ENCODE data around the gene KIF20A.

KIF20A gene

GRCh38 chr5:138229387-138229786 lies 50.5 kb downstream of the KIF20A start:
- Histone ChIP-seq H3K23ac (ENCODE audit: low read length) (no peak overlapping the region), H3K79me2 (ENCODE audit: control insufficient read depth, insufficient read depth, low read length) (no peaks in the 10 kb centered on the region), H3K4me1 (ENCODE audit: control insufficient read depth, low read depth, low read length) (peaks cover 2% of the 10 kb centered on the region), H3K9ac (ENCODE audit: low read length) (no peak overlapping the region), H3K56ac (ENCODE audit: low read length) (no peak overlapping the region), H3K27me3 (ENCODE audit: insufficient read depth, low read length, poor library complexity) (no peaks in the 10 kb centered on the region), H3K36me3 (ENCODE audit: control insufficient read depth, insufficient read depth, low read length) (no peaks in the 10 kb centered on the region), H3K4me3 (ENCODE audit: low read length) (no peak overlapping the region), H4K8ac (ENCODE audit: low read depth, low read length) (no peak overlapping the region), H2BK5ac (ENCODE audit: low read length) (no peak overlapping the region), H3K18ac (ENCODE audit: low read length) (no peak overlapping the region), H3K79me1 (ENCODE audit: low read length) (no peaks in the 10 kb centered on the region), H3K27ac (ENCODE audit: low read depth, low read length) (no peak overlapping the region), H2AK5ac (ENCODE audit: low read length) (no peak overlapping the region), H3K4ac (ENCODE audit: low read depth, low read length) (no peak overlapping the region), H3K4me2 (ENCODE audit: low read length) (no peak overlapping the region), H2BK120ac (ENCODE audit: low read depth, low read length) (no peak overlapping the region), H4K5ac (ENCODE audit: low read length) (no peak overlapping the region), H2BK15ac (replicated peaks; ENCODE audit: low read depth) (no peak overlapping the region)
- no peak for DNase-seq
- WGBS (ENCODE audit: extremely low coverage, insufficient coverage, low lambda C conversion rate) = no CpG with 5 or more reads among the region's 6 CpGs

- Histone ChIP-seq H3K9ac (ENCODE audit: low read length) (no peak overlapping the region), H3K27me3 (ENCODE audit: insufficient read depth, low read length, poor library complexity) (no peaks in the 10 kb centered on the region), H3K79me2 (ENCODE audit: control insufficient read depth, insufficient read depth, low read length) (no peaks in the 10 kb centered on the region), H3K4me2 (ENCODE audit: low read length) (no peak overlapping the region), H3K27ac (ENCODE audit: low read depth, low read length) (no peak overlapping the region), H3K56ac (ENCODE audit: low read length) (no peak overlapping the region), H4K5ac (ENCODE audit: low read length) (no peak overlapping the region), H4K8ac (ENCODE audit: low read depth, low read length) (no peak overlapping the region), H3K36me3 (ENCODE audit: control insufficient read depth, insufficient read depth, low read length) (no peaks in the 10 kb centered on the region), H3K23ac (ENCODE audit: low read length) (no peak overlapping the region), H3K4me1 (ENCODE audit: control insufficient read depth, low read depth, low read length) (peaks cover 2% of the 10 kb centered on the region), H3K18ac (ENCODE audit: low read length) (no peak overlapping the region), H2BK120ac (ENCODE audit: low read depth, low read length) (no peak overlapping the region), H2AK5ac (ENCODE audit: low read length) (no peak overlapping the region), H2BK15ac (replicated peaks; ENCODE audit: low read depth) (no peak overlapping the region), H2BK5ac (ENCODE audit: low read length) (no peak overlapping the region), H3K4me3 (ENCODE audit: low read length) (no peak overlapping the region), H3K4ac (ENCODE audit: low read depth, low read length) (no peak overlapping the region), H3K79me1 (ENCODE audit: low read length) (no peaks in the 10 kb centered on the region)
- peak; percentile 96 for DNase-seq
These were observed 51.3 kb downstream of the KIF20A start for GRCh38 chr5:138230261-138230660.

GRCh38 chr5:138230981-138231589 lies 52.2 kb downstream of the KIF20A start:
- H3K4me2 ChIP-seq (ENCODE audit: low read length) = no peak overlapping the region
- no CpG with 5 or more reads among the region's 7 CpGs for WGBS (ENCODE audit: extremely low coverage, insufficient coverage, low lambda C conversion rate)
- H3K56ac ChIP-seq (ENCODE audit: low read length) = no peak overlapping the region
- H2AK5ac ChIP-seq (ENCODE audit: low read length) = no peak overlapping the region
- no peak overlapping the region for H3K9ac ChIP-seq (ENCODE audit: low read length)
- H4K8ac ChIP-seq (ENCODE audit: low read depth, low read length) = no peak overlapping the region
- H3K23ac ChIP-seq (ENCODE audit: low read length) = no peak overlapping the region
- no peak overlapping the region for H2BK120ac ChIP-seq (ENCODE audit: low read depth, low read length)
- no peaks in the 10 kb centered on the region for H3K79me1 ChIP-seq (ENCODE audit: low read length)
- no peak overlapping the region for H3K18ac ChIP-seq (ENCODE audit: low read length)
- H3K79me2 ChIP-seq (ENCODE audit: control insufficient read depth, insufficient read depth, low read length) = no peaks in the 10 kb centered on the region
- no peak overlapping the region for H3K4ac ChIP-seq (ENCODE audit: low read depth, low read length)
- H3K27me3 ChIP-seq (ENCODE audit: insufficient read depth, low read length, poor library complexity) = no peaks in the 10 kb centered on the region
- H3K27ac ChIP-seq (ENCODE audit: low read depth, low read length) = no peak overlapping the region
- H4K5ac ChIP-seq (ENCODE audit: low read length) = no peak overlapping the region
- peaks cover 2% of the 10 kb centered on the region for H3K4me1 ChIP-seq (ENCODE audit: control insufficient read depth, low read depth, low read length)
- peak; percentile 26 for DNase-seq
- H2BK15ac ChIP-seq (replicated peaks; ENCODE audit: low read depth) = no peak overlapping the region
- H3K4me3 ChIP-seq (ENCODE audit: low read length) = no peak overlapping the region
- H2BK5ac ChIP-seq (ENCODE audit: low read length) = no peak overlapping the region
- no peaks in the 10 kb centered on the region for H3K36me3 ChIP-seq (ENCODE audit: control insufficient read depth, insufficient read depth, low read length)

GRCh38 chr5:138233280-138233679 lies 54.4 kb downstream of the KIF20A start:
- no peak overlapping the region for H3K23ac ChIP-seq (ENCODE audit: low read length)
- no CpG with 5 or more reads among the region's 2 CpGs for WGBS (ENCODE audit: extremely low coverage, insufficient coverage, low lambda C conversion rate)
- no peak overlapping the region for H2BK120ac ChIP-seq (ENCODE audit: low read depth, low read length)

GRCh38 chr5:138234651-138235050 lies 55.7 kb downstream of the KIF20A start:
- Histone ChIP-seq H3K27ac (ENCODE audit: low read depth, low read length) (no peak overlapping the region), H2AK5ac (ENCODE audit: low read length) (no peak overlapping the region), H3K56ac (ENCODE audit: low read length) (no peak overlapping the region), H3K23ac (ENCODE audit: low read length) (no peak overlapping the region), H3K79me1 (ENCODE audit: low read length) (no peaks in the 10 kb centered on the region), H3K4me3 (ENCODE audit: low read length) (no peak overlapping the region), H2BK120ac (ENCODE audit: low read depth, low read length) (no peak overlapping the region), H3K79me2 (ENCODE audit: control insufficient read depth, insufficient read depth, low read length) (no peaks in the 10 kb centered on the region), H3K4me1 (ENCODE audit: control insufficient read depth, low read depth, low read length) (peaks cover 2% of the 10 kb centered on the region), H2BK5ac (ENCODE audit: low read length) (no peak overlapping the region), H4K5ac (ENCODE audit: low read length) (no peak overlapping the region), H3K27me3 (ENCODE audit: insufficient read depth, low read length, poor library complexity) (peaks cover 4% of the 10 kb centered on the region), H4K8ac (ENCODE audit: low read depth, low read length) (no peak overlapping the region), H2BK15ac (replicated peaks; ENCODE audit: low read depth) (no peak overlapping the region), H3K18ac (ENCODE audit: low read length) (no peak overlapping the region), H3K36me3 (ENCODE audit: control insufficient read depth, insufficient read depth, low read length) (no peaks in the 10 kb centered on the region), H3K9ac (ENCODE audit: low read length) (no peak overlapping the region), H3K4me2 (ENCODE audit: low read length) (no peak overlapping the region), H3K4ac (ENCODE audit: low read depth, low read length) (no peak overlapping the region)
- no CpG with 5 or more reads among the region's 2 CpGs for WGBS (ENCODE audit: extremely low coverage, insufficient coverage, low lambda C conversion rate)
- DNase-seq = no peak

More at GRCh38 chr5:138233280-138233679, 54.4 kb downstream of the KIF20A start:
- no peak overlapping the region for H3K27ac ChIP-seq (ENCODE audit: low read depth, low read length)
- no peaks in the 10 kb centered on the region for H3K79me1 ChIP-seq (ENCODE audit: low read length)
- H3K4me2 ChIP-seq (ENCODE audit: low read length) = no peak overlapping the region
- no peak overlapping the region for H3K18ac ChIP-seq (ENCODE audit: low read length)
- no peak overlapping the region for H2BK15ac ChIP-seq (replicated peaks; ENCODE audit: low read depth)
- peaks cover 2% of the 10 kb centered on the region for H3K4me1 ChIP-seq (ENCODE audit: control insufficient read depth, low read depth, low read length)
- H4K8ac ChIP-seq (ENCODE audit: low read depth, low read length) = no peak overlapping the region
- DNase-seq = no peak
- no peak overlapping the region for H2BK5ac ChIP-seq (ENCODE audit: low read length)
- H3K79me2 ChIP-seq (ENCODE audit: control insufficient read depth, insufficient read depth, low read length) = no peaks in the 10 kb centered on the region
- no peak overlapping the region for H3K4me3 ChIP-seq (ENCODE audit: low read length)
- H3K27me3 ChIP-seq (ENCODE audit: insufficient read depth, low read length, poor library complexity) = no peaks in the 10 kb centered on the region
- H3K56ac ChIP-seq (ENCODE audit: low read length) = no peak overlapping the region
- H3K9ac ChIP-seq (ENCODE audit: low read length) = no peak overlapping the region
- no peak overlapping the region for H4K5ac ChIP-seq (ENCODE audit: low read length)
- H2AK5ac ChIP-seq (ENCODE audit: low read length) = no peak overlapping the region
- H3K4ac ChIP-seq (ENCODE audit: low read depth, low read length) = no peak overlapping the region
- no peaks in the 10 kb centered on the region for H3K36me3 ChIP-seq (ENCODE audit: control insufficient read depth, insufficient read depth, low read length)
